ENCODE results near the gene RPS6KA2. TPM values are rescaled to one million over a fixed set of nuclear protein-coding genes. Genes with fewer than 3 reads are reported as not detected.

The RPS6KA2 gene
- total RNA-seq, 1 donor from 2014 or later = 37.5 TPM

GRCh38 chr6:166655713-166656229, 28.7 kb upstream of the RPS6KA2 start:
- Mint-ChIP-seq H3K36me3 (ENCODE audit: insufficient read depth) (no peaks in the 10 kb centered on the region), H3K4me3 (ENCODE audit: low read depth) (no peak overlapping the region), H3K27ac (no peak overlapping the region), H3K27me3 (peaks cover 18% of the 10 kb centered on the region), H3K4me1 (ENCODE audit: low read depth) (peaks cover 4% of the 10 kb centered on the region), H3K9me3 (ENCODE audit: low read depth) (no peaks in the 10 kb centered on the region)
- DNase-seq (ENCODE audit: low spot score, unreplicated experiment) = no peak
- no peak for TF ChIP-seq CTCF (IDR thresholded peaks at IDR 0.05; ENCODE audit: unreplicated experiment)

- no peak for DNase-seq (ENCODE audit: low spot score, unreplicated experiment)
- H3K4me3 Mint-ChIP-seq (ENCODE audit: low read depth) = no peak overlapping the region
- no peaks in the 10 kb centered on the region for H3K9me3 Mint-ChIP-seq (ENCODE audit: low read depth)
- H3K27ac Mint-ChIP-seq = no peak overlapping the region
- H3K27me3 Mint-ChIP-seq = peaks cover 18% of the 10 kb centered on the region
- peaks cover 2% of the 10 kb centered on the region for H3K4me1 Mint-ChIP-seq (ENCODE audit: low read depth)
- no peaks in the 10 kb centered on the region for H3K36me3 Mint-ChIP-seq (ENCODE audit: insufficient read depth)
- no peak for TF ChIP-seq CTCF (IDR thresholded peaks at IDR 0.05; ENCODE audit: unreplicated experiment)
Measured at GRCh38 chr6:166655251-166655650, 28.2 kb upstream of the RPS6KA2 start.

DNA sequence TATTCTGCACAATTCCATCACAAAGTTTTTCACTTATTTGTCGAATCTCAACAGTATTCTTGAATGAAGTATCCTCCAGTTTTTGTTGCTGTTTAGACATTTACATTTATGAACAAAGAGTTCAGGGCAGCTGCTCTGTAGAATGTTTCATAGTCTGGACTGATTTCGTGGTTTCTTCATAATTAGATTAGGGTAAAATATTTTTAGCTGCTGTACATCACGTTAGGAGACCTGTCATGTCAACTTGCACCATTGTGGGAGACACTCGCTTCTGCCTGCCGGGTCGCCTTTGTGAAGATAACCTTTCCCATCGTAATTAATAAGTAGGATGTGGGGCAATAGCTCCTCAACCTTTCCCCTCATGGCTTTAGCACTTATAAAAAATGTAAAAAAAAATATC, 27.5 kb upstream of the RPS6KA2 start:
- H3K4me1 Mint-ChIP-seq (ENCODE audit: low read depth) = no peaks in the 10 kb centered on the region
- no peak for DNase-seq (ENCODE audit: low spot score, unreplicated experiment)
- H3K9me3 Mint-ChIP-seq (ENCODE audit: low read depth) = no peaks in the 10 kb centered on the region
- H3K4me3 Mint-ChIP-seq (ENCODE audit: low read depth) = no peak overlapping the region
- H3K27ac Mint-ChIP-seq = no peak overlapping the region
- H3K36me3 Mint-ChIP-seq (ENCODE audit: insufficient read depth) = no peaks in the 10 kb centered on the region
- TF ChIP-seq CTCF (IDR thresholded peaks at IDR 0.05; ENCODE audit: unreplicated experiment) = no peak
- H3K27me3 Mint-ChIP-seq = peaks cover 18% of the 10 kb centered on the region

DNA sequence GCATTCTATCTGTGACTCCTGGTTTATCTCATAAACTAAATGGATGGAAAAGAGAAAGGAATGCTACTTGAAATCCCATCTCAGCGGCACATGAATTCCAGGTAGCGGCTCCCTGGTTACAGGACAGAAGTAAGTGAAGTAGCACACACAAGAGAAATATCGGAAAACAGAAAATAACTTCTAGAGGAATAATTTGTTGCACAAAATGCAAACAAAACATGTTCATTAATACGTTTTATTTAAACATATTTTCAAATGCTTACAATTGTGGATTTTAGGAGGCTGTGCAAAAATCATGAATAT, 26.5 kb upstream of the RPS6KA2 start:
- H3K4me3 Mint-ChIP-seq (ENCODE audit: low read depth) = no peak overlapping the region
- H3K27me3 Mint-ChIP-seq = peaks cover 18% of the 10 kb centered on the region
- TF ChIP-seq CTCF (IDR thresholded peaks at IDR 0.05; ENCODE audit: unreplicated experiment) = no peak
- DNase-seq (ENCODE audit: low spot score, unreplicated experiment) = no peak
- H3K9me3 Mint-ChIP-seq (ENCODE audit: low read depth) = no peaks in the 10 kb centered on the region
- no peaks in the 10 kb centered on the region for H3K36me3 Mint-ChIP-seq (ENCODE audit: insufficient read depth)
- no peak overlapping the region for H3K27ac Mint-ChIP-seq
- H3K4me1 Mint-ChIP-seq (ENCODE audit: low read depth) = no peaks in the 10 kb centered on the region

- Mint-ChIP-seq H3K4me3 (ENCODE audit: low read depth) (no peak overlapping the region), H3K27me3 (peaks cover 3% of the 10 kb centered on the region), H3K9me3 (ENCODE audit: low read depth) (no peaks in the 10 kb centered on the region), H3K27ac (no peak overlapping the region), H3K4me1 (ENCODE audit: low read depth) (no peaks in the 10 kb centered on the region), H3K36me3 (ENCODE audit: insufficient read depth) (no peaks in the 10 kb centered on the region)
- DNase-seq (ENCODE audit: low spot score, unreplicated experiment) = no peak
- TF ChIP-seq CTCF (IDR thresholded peaks at IDR 0.05; ENCODE audit: unreplicated experiment) = no peak
Measured at GRCh38 chr6:166650824-166651807, 24.1 kb upstream of the RPS6KA2 start.
